Measurements from ENCODE around the gene MSL1.
"Not testable (repeated sequence)": the region's sequence is repeated elsewhere in the genome, so short reads cannot be mapped to it uniquely, and the experiment has no call there.

Gene MSL1

GRCh38 chr17:40124279-40125141 is 2.7 kb downstream of the MSL1 start:
- DNase-seq (ENCODE audit: low read depth in 2 of 2) = no peak

DNA sequence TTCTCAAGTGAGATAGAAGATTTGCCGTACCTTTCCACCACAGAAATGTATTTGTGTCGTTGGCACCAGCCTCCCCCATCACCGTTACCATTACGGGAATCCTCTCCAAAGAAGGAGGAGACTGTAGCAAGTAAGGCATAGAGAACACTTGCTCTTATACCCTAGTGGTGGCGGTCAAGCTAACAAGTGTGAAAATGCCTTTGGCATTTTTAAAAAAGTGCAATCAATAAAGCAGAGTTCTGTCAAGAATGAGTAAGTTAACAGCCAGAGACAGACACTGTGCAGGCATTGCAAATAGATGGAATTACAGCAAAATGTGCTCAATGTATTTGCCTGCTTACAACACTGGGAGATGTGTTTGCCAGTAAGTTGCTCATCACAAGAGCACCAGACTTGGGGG is 7.7 kb downstream of the MSL1 start:
- no peak for DNase-seq (ENCODE audit: low read depth in 2 of 2)

DNA sequence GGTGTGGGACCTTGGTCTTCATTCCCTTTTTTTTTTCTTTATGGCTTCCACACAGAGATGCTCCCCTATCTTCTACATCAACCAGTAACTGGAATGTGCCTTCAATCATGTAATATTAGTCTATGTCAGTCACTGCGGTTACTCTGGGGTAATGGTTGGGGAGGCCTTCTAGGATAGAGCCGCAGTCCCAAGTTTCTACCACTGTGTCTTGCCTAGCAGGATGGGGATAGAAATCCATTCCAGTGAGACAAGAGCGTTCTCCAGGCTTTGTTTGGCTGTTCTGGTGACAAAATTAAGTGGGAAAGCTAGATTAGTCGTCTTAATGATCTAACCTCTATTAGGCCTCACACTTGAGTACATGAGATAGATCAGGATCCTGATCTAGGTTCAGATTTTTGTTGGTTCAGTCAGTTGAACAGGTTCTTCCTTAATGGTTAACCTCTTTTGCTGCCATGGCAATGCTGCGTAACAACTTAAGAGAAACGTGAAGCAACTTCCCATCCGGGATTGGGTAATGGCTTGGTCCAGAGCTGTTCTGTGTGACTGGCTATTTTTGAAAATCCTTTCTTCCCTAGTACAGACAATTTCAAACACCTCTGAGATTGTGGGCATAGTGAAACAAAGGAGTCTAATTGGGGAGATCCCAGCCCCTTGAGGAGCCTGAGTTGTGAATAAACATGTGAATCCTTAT is 8.7 kb downstream of the MSL1 start:
- no peak for DNase-seq (ENCODE audit: low read depth in 2 of 2)

DNA sequence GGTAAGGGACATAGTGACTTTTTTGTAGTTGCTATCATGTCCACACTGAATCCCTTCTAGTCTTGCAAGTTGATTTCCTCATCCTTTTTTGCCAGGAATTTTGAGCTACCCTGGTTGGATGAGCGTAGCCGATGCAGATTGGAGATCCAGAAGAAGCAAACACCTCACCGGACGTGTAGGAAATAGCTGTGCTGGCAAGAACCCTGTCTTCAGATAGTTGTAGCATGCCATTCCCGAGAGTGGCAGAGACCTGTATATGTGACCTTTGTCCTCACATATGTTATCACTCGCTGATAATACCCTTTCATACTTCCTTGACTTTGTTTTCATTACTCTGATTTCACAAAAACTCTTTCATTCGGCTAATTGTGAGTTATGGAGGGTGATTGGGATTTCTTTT is 12.4 kb downstream of the MSL1 start:
- DNase-seq (ENCODE audit: low read depth in 2 of 2) = no peak

DNA sequence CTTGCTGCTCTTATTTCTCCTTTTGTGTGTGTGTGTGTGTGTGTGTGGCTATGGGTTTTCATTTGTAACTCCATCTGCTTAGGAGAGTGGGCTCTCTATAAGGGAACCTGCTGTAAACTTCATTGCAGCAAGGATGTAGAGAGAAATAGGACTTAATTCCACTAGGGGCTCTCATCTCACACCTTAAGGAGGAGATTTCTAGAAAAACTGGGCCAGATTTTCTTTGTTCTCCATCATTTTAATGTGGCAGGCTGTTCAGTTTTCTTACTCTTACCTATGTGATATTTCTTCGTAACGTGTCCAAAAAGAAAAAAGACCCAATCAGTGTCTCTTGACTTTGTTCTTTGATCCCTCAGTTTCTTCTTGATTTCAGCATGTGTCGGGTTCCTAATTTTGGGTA is 14.0 kb downstream of the MSL1 start:
- DNase-seq (ENCODE audit: low read depth in 2 of 2) = no peak

DNA sequence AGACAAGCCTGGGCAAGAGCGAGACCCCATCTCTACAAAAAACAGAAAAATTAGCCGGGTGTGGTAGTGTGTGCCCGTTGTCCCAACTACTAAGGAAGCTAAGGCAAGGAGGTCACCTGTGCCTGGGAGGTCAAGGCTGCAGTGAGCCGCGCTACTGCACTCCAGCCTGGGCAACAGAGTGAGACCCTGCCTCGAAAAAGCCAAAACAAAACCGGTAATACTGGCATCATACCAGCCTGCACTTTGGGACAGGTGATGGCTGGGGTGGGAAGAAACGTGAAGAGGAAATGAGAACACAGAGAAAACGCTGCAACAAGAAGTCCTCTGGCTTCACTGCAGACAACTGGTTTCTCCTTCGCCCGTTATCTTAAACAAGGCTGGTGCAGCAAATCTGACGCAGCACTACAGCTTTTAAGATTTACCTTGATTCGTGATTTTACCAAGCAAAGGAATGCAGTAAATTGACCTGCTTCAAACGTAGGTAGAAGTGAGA is 17.8 kb downstream of the MSL1 start:
- DNase-seq (ENCODE audit: low read depth in 2 of 2) = no peak

DNA sequence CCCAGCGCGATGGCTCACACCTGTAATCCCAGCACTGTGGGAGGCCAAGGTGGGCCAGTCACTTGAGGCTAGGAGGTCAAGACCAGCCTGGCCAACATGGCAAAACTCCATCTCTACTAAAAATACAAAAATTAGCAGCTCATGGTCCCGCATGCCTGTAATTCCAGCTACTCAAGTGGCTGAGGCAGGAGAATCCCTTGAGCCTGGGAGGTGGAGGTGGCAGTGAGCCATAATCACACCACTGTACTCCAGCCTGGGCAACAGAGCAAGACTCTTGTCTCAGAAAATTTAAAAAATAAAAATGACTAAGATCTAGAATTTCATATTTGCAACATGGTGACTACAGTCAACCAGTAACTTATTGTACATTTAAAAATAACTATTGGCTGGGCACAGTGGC is 21.4 kb downstream of the MSL1 start:
- not testable (repeated sequence) for DNase-seq (ENCODE audit: low read depth in 2 of 2)

DNA sequence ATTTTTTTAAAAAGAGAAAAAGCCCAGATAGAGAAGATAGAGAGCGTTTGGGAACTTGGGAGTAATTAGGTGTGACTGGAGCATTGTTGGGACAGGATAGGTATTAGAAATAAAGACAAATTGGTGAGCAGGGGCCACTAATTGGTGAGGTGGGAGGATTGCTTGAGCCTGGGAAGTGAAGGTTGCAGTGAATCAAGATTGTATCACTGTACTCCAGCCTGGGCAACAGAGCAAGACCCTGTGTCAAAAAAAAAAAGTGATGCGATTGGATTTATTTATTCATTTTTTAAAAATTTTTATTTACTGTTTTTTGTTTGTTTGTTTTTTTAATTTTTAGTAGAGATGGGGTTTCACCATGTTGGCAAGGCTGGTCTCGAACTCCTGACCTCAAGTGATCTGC is 23.7 kb downstream of the MSL1 start:
- DNase-seq (ENCODE audit: low read depth in 2 of 2) = no peak

- no peak for DNase-seq (ENCODE audit: low read depth in 2 of 2)
Observed at GRCh38 chr17:40148527-40148926, 26.8 kb downstream of the MSL1 start.

GRCh38 chr17:40150276-40150675 is 28.5 kb downstream of the MSL1 start:
- DNase-seq (ENCODE audit: low read depth in 2 of 2) = no peak

DNA sequence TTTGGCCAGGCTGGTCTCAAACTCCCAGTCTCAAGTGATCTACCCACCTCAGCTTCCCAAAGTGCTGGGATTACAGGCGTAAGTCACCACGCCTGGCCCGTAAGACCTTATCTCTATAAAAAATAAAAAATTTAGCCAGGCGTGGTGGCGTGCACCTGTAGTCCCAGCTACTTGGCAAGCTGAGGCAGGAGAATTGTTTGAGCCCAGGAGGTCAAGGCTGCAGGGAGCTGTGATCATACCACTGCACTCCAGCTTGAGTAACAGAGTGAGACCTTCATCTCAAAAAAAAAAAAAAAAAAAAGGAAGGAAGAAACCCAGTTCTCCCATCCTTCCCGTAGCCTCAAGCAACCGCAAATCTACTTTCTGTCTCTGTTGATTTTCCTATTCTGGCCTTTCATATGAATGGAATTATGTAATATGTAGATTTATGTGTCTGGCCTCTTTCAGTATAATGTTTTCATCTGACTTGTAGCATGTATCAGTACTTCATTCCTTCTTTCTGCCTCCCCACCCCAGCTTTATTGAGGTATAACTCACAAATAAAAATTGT is 29.7 kb downstream of the MSL1 start:
- no peak for DNase-seq (ENCODE audit: low read depth in 2 of 2)

- DNase-seq (ENCODE audit: low read depth in 2 of 2) = no peak
Observed at GRCh38 chr17:40153603-40154236, 31.9 kb downstream of the MSL1 start.

GRCh38 chr17:40157973-40158372 is 36.2 kb downstream of the MSL1 start:
- DNase-seq (ENCODE audit: low read depth in 2 of 2) = no peak

- DNase-seq (ENCODE audit: low read depth in 2 of 2) = no peak
Observed at GRCh38 chr17:40158438-40159013, 36.8 kb downstream of the MSL1 start.

DNA sequence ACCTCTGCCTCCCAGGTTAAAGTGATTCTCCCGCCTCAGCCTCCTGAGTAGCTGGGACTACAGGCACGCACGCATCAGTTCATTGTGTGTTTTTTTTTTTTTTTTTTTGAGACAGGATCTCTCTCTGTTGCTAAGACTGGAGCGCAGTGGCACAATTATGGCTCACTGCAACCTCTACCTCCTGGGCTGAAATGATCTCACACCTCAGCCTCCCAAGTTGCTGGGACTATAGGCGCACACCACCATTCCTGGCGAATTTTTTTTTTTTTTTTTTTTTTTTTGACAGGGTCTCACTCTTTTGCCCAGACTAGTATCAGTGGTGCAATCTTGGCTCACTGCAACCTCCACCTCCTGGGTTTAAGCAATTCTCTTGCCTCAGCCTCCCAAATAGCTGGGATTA is 37.7 kb downstream of the MSL1 start:
- no peak for DNase-seq (ENCODE audit: low read depth in 2 of 2)

- no peak for DNase-seq (ENCODE audit: low read depth in 2 of 2)
Observed at GRCh38 chr17:40167685-40168261, 46.0 kb downstream of the MSL1 start.

DNA sequence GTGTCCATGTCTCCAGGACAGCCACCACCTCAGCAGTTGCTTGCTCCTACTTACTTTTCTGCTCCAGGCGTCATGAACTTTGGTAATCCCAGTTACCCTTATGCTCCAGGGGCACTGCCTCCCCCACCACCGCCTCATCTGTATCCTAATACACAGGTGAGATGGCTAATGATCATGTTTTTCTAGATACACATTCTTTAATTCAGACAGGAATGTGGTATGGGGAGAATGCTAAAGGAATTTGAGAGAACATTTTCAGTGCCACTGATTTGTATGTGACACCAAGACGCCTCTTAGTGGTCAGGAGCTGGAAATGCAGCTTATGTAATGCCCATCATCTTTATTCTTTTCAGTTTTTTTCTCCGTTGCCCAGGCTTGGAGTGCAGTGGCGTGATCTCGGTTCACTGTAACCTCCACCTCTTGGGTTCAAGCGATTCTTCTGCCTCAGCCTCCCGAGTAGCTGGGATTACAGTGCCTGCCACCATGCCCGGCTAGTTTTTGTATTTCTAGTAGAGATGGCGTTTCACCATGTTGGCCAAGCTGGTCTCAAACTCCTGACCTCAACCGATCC is 46.6 kb downstream of the MSL1 start:
- peak; percentile 32 to 35 for DNase-seq (ENCODE audit: low read depth in 2 of 2)

DNA sequence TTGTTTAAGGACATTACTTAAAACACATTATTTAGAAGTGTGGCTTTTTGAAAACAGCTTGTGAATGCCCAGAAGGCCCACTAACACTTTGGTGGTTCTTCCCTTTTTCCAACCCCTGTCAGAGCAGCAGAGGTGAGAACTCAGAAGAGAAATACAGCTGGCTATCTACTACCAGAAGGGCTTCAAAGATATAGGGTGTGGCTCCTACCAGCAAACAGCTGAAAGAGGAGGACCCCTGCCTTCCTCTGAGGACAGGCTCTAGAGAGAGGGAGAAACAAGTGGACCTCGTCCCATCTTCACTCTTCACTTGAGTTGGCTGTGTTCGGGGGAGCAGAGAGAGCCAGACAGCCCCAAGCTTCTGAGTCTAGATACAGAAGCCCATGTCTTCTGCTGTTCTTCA is 48.6 kb downstream of the MSL1 start:
- DNase-seq (ENCODE audit: low read depth in 2 of 2) = no peak

- no peak for DNase-seq (ENCODE audit: low read depth in 2 of 2)
Observed at GRCh38 chr17:40171750-40172149, 50.0 kb downstream of the MSL1 start.

DNA sequence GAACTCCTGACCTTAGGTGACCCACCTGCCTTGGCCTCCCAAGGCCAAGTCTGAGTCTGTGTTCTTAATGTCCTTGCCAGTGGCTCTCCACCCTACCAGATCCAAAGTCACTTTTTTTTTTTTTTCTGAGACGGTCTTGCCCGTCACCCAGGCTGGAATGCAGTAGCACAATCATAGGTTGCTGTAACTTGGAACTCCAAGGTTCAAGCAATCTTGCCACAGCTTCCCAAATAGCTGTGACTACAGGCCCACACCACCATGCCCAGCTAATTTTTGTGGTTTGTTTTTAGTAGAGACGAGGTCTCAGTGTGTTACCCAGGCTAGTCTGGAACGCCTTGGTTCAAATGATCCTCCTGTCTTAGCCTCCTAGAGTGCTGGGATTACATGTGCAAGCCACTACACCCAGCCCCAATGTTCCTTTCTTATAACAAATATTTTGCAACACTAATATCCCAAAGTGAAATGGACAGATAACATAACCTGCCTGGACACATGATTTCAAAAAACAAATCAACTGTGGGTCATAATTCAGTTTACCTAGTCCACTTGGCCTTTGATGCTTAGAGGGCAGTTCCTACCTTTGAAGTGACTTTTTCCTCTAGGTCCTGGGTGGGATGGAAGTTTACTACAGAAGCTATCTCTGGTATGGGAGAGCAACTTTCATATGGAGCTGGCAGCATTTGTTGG is 51.5 kb downstream of the MSL1 start:
- no peak for DNase-seq (ENCODE audit: low read depth in 2 of 2)

DNA sequence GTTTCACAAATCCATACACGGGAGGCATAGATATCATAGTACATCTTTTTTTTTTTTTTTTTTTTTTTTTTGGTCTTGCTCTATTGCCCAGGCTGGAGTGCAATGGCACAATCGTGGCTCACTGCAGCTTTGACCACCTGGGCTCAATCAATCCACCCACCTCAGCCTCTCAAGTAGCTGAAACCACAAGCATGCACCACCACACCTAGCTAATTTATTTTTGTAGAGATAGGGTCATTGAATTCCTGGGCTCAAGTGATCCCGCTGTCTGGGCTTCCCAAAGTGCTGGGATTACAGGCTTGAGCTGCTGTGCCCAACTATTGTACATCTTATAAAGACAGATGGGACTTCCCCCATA is 52.0 kb downstream of the MSL1 start:
- DNase-seq (ENCODE audit: low read depth in 2 of 2) = no peak

All from fibroblast of skin of left biceps (primary cell).